ENCODE measurements around the gene ZNF808.

- TF ChIP-seq TAF1 (IDR thresholded peaks at IDR 0.05; ENCODE audit: borderline replicate concordance, insufficient read depth, low read length) (no peak), POLR2AphosphoS5 (IDR thresholded peaks at IDR 0.05; ENCODE audit: low read depth, low read length) (no peak), SIN3A (IDR thresholded peaks at IDR 0.05; ENCODE audit: borderline replicate concordance, insufficient read depth, low read length) (no peak)
These were observed 486 bp downstream of the ZNF808 start for GRCh38 chr19:52527956-52528351.
